ENCODE results near the gene ALCAM.

ALCAM gene

GRCh38 chr3:105497386-105497785, 130.7 kb downstream of the ALCAM start:
- DNase-seq, result no peak

GRCh38 chr3:105499961-105500360, 133.3 kb downstream of the ALCAM start:
- DNase-seq, result no peak

- DNase-seq, result no peak
Measured at GRCh38 chr3:105502333-105502732, 135.6 kb downstream of the ALCAM start.

GRCh38 chr3:105503191-105503593, 136.5 kb downstream of the ALCAM start:
- no peak for DNase-seq

GRCh38 chr3:105504440-105504951, 137.8 kb downstream of the ALCAM start:
- DNase-seq, result no peak

GRCh38 chr3:105505170-105505569, 138.5 kb downstream of the ALCAM start:
- no peak for DNase-seq

- no peak for DNase-seq
Measured at GRCh38 chr3:105511031-105511430, 144.3 kb downstream of the ALCAM start.

GRCh38 chr3:105512061-105512460, 145.4 kb downstream of the ALCAM start:
- no peak for DNase-seq

GRCh38 chr3:105513042-105513441, 146.3 kb downstream of the ALCAM start:
- DNase-seq, result no peak

- DNase-seq, result no peak
Measured at GRCh38 chr3:105513886-105514285, 147.2 kb downstream of the ALCAM start.

GRCh38 chr3:105515372-105515771, 148.7 kb downstream of the ALCAM start:
- no peak for DNase-seq

GRCh38 chr3:105516972-105517371, 150.3 kb downstream of the ALCAM start:
- DNase-seq, result no peak

GRCh38 chr3:105518203-105518602, 151.5 kb downstream of the ALCAM start:
- DNase-seq, result no peak

- no peak for DNase-seq
Measured at GRCh38 chr3:105518806-105519418, 152.2 kb downstream of the ALCAM start.

- no peak for DNase-seq
Measured at GRCh38 chr3:105521770-105522169, 155.1 kb downstream of the ALCAM start.

GRCh38 chr3:105523501-105523900, 156.8 kb downstream of the ALCAM start:
- no peak for DNase-seq

- no peak for DNase-seq
Measured at GRCh38 chr3:105525531-105525930, 158.8 kb downstream of the ALCAM start.

- DNase-seq, result no peak
Measured at GRCh38 chr3:105526360-105527111, 159.8 kb downstream of the ALCAM start.

GRCh38 chr3:105527535-105527934, 160.8 kb downstream of the ALCAM start:
- no peak for DNase-seq

- no peak for DNase-seq
Measured at GRCh38 chr3:105527949-105528348, 161.2 kb downstream of the ALCAM start.

GRCh38 chr3:105528955-105529354, 162.2 kb downstream of the ALCAM start:
- no peak for DNase-seq

GRCh38 chr3:105529456-105529855, 162.7 kb downstream of the ALCAM start:
- DNase-seq, result no peak

- no peak for DNase-seq
Measured at GRCh38 chr3:105532251-105532650, 165.5 kb downstream of the ALCAM start.

- no peak for DNase-seq
Measured at GRCh38 chr3:105533960-105534359, 167.3 kb downstream of the ALCAM start.
